ENCODE data around the gene HSFX4.
A peak's percentile ranks its signal among the peaks of the same experiment; 100 is the strongest.
"Not testable (repeated sequence)": the region's sequence is repeated elsewhere in the genome, so short reads cannot be mapped to it uniquely, and the experiment has no call there.

HSFX4 gene

GRCh38 chrX:149938427-149938880, 9.1 kb downstream of the HSFX4 start, which contains the start of gene EOLA2:
Gene EOLA2 (minus strand): TSS chrX:149938491. CDS start chrX:149933874, 4,617 bp downstream.
- DNase-seq, result peak; percentile 96

GRCh38 chrX:149938881-149939654, 9.7 kb downstream of the HSFX4 start:
- peak; percentile 79 for DNase-seq

GRCh38 chrX:149939655-149939904, 10.2 kb downstream of the HSFX4 start:
- no peak for DNase-seq

GRCh38 chrX:149939905-149940673, 10.7 kb downstream of the HSFX4 start:
- peak; percentile 95 for DNase-seq

- not testable (repeated sequence) for DNase-seq
Observed at GRCh38 chrX:149940674-149941024, 11.3 kb downstream of the HSFX4 start.

- not testable (repeated sequence) for DNase-seq
Observed at GRCh38 chrX:149945087-149945670, 15.8 kb downstream of the HSFX4 start.

GRCh38 chrX:149945820-149946219, 16.4 kb downstream of the HSFX4 start:
- DNase-seq, result not testable (repeated sequence)

- DNase-seq, result not testable (repeated sequence)
Observed at GRCh38 chrX:149946932-149947331, 17.6 kb downstream of the HSFX4 start.

- DNase-seq, result no peak
Observed at GRCh38 chrX:149948016-149948415, 18.6 kb downstream of the HSFX4 start.

- DNase-seq, result no peak
Observed at GRCh38 chrX:149949743-149950436, 20.5 kb downstream of the HSFX4 start.

- no peak for DNase-seq
Observed at GRCh38 chrX:149950681-149951080, 21.3 kb downstream of the HSFX4 start.

GRCh38 chrX:149961572-149961971, 32.2 kb downstream of the HSFX4 start:
- no peak for DNase-seq

GRCh38 chrX:149962010-149962409, 32.6 kb downstream of the HSFX4 start:
- DNase-seq, result no peak

GRCh38 chrX:149962859-149963757, 33.7 kb downstream of the HSFX4 start:
- DNase-seq, result peak; percentile 39

- DNase-seq, result no peak
Observed at GRCh38 chrX:149979126-149979644, 49.8 kb downstream of the HSFX4 start.

All from GDM1 (cell line).